ENCODE results near the gene FMO2. TPM values are rescaled to one million over a fixed set of nuclear protein-coding genes. Genes with fewer than 3 reads are reported as not detected.

Gene FMO2
- total RNA-seq, 2 donors from 2014 or later = 9.2 to 18.9 TPM

- no peaks in the 10 kb centered on the region for H3K9me3 ChIP-seq
- WGBS, 2 donors = 11 to 15% methylated on average over 5 to 8 of the region's 8 CpGs
- peaks cover 14% of the 10 kb centered on the region for H3K4me1 ChIP-seq
- H3K4me3 ChIP-seq = no peak overlapping the region
- DNase-seq (peak; percentile 40 to 73 (median 54)), ATAC-seq (peak; percentile 67)
- H3K27me3 ChIP-seq = no peaks in the 10 kb centered on the region
- peak overlapping the region in 1 of 4 donors; percentile 8 for H3K27ac ChIP-seq
- intact Hi-C loops (cut with DNase I) = loop anchor here (10.0 kb wide), 1 partner anchor 48 kb away; no protein-coding TSS in a partner anchor
- H3K36me3 ChIP-seq (replicated peaks in 1 of 2; ENCODE audit: insufficient read depth in 1 of 2, low read depth in 2 of 2) = no peaks in the 10 kb centered on the region
- TF ChIP-seq POLR2A (IDR thresholded peaks at IDR 0.05) (no peak), CTCF (IDR thresholded peaks at IDR 0.05) (no peak)
These were observed 72.0 kb downstream of the FMO2 start for GRCh38 chr1:171256940-171257606.

GRCh38 chr1:171257607-171258076 is 72.5 kb downstream of the FMO2 start:
- intact Hi-C loops (cut with DNase I) = loop anchor here (10.0 kb wide), 1 partner anchor 47 kb away; no protein-coding TSS in a partner anchor
- whole genome bisulfite sequencing, 2 donors = 21 to 30% methylated on average over 4 to 5 of the region's 5 CpGs
- peaks cover 14% of the 10 kb centered on the region for H3K4me1 ChIP-seq
- no peaks in the 10 kb centered on the region for H3K27me3 ChIP-seq
- H3K27ac ChIP-seq = peak overlapping the region in 1 of 4 donors; percentile 8
- H3K4me3 ChIP-seq = no peak overlapping the region
- no peaks in the 10 kb centered on the region for H3K9me3 ChIP-seq
- peak in 3 of 4 donors; percentile 29 to 48 (median 36) for DNase-seq
- no peaks in the 10 kb centered on the region for H3K36me3 ChIP-seq (replicated peaks in 1 of 2; ENCODE audit: insufficient read depth in 1 of 2, low read depth in 2 of 2)
- TF ChIP-seq POLR2A (IDR thresholded peaks at IDR 0.05) = no peak
- TF ChIP-seq CTCF (IDR thresholded peaks at IDR 0.05) = no peak
- ATAC-seq = peak; percentile 56

GRCh38 chr1:171258429-171258828 is 73.3 kb downstream of the FMO2 start:
- H3K9me3 ChIP-seq = no peaks in the 10 kb centered on the region
- H3K27me3 ChIP-seq = no peaks in the 10 kb centered on the region
- TF ChIP-seq CTCF (IDR thresholded peaks at IDR 0.05) (no peak), POLR2A (IDR thresholded peaks at IDR 0.05) (no peak)
- H3K27ac ChIP-seq = no peak overlapping the region
- no peak overlapping the region for H3K4me3 ChIP-seq
- ATAC-seq (no peak), DNase-seq (no peak)
- 87 to 90% methylated on average over 3 of the region's 3 CpGs for WGBS, 2 donors
- intact Hi-C loops (cut with DNase I) = loop anchor here (10.0 kb wide), 1 partner anchor 46 kb away; no protein-coding TSS in a partner anchor
- peaks cover 14% of the 10 kb centered on the region for H3K4me1 ChIP-seq
- no peaks in the 10 kb centered on the region for H3K36me3 ChIP-seq (replicated peaks in 1 of 2; ENCODE audit: insufficient read depth in 1 of 2, low read depth in 2 of 2)

GRCh38 chr1:171258943-171259342 is 73.8 kb downstream of the FMO2 start:
- no peak for DNase-seq
- Histone ChIP-seq H3K9me3 (no peaks in the 10 kb centered on the region), H3K27me3 (no peaks in the 10 kb centered on the region), H3K36me3 (replicated peaks in 1 of 2; ENCODE audit: insufficient read depth in 1 of 2, low read depth in 2 of 2) (no peaks in the 10 kb centered on the region), H3K27ac (no peak overlapping the region), H3K4me3 (no peak overlapping the region), H3K4me1 (peaks cover 14% of the 10 kb centered on the region)
- intact Hi-C loops (cut with DNase I) = loop anchor here (10.0 kb wide), 1 partner anchor 46 kb away; no protein-coding TSS in a partner anchor
- TF ChIP-seq POLR2A (IDR thresholded peaks at IDR 0.05) (no peak), CTCF (IDR thresholded peaks at IDR 0.05) (no peak)
- 72 to 82% methylated on average over 2 of the region's 2 CpGs for WGBS, 2 donors
- no peak for ATAC-seq

Small RNA genes within 50 kb of the gene (small RNA-seq; reads per million reads assigned to genes)
- not detected for gene RF00019

Other genes with a start within 250 kb of the FMO2 start
- not detected for gene MROH9, start 249.8 kb upstream of the FMO2 start, total RNA-seq
- gene FMO3, start 94.4 kb upstream of the FMO2 start, total RNA-seq = 1 to 10 TPM; 2.6 to 8.8 TPM
- 1 to 10 TPM in 1 of 2 donors, under 1 TPM in 1; 0.99 to 3.1 TPM for gene FMO1, start 63.2 kb downstream of the FMO2 start, total RNA-seq
- gene FMO4, start 128.9 kb downstream of the FMO2 start, total RNA-seq = 1 to 10 TPM in 1 of 2 donors, under 1 TPM in 1; 0.99 to 4.4 TPM

Data from body of pancreas (tissue), 4 donors.